Activated CD8-positive, alpha-beta memory T cell treated with anti-CD3 and anti-CD28 coated beads for 36 hours (primary cell): ENCODE results near the gene VWA1. TPM values are rescaled to one million over a fixed set of nuclear protein-coding genes. Genes with fewer than 3 reads are reported as not detected.
"Not testable (repeated sequence)": the region's sequence is repeated elsewhere in the genome, so short reads cannot be mapped to it uniquely, and the experiment has no call there.

ENCODE experiments used
- CTCF ChIA-PET: fragments of 350-600 bp; sonication (Branson Sonifier 250); formaldehyde crosslinking; loops from one replicate; lab custom pipeline; 2021; ENCODE audit warnings: antibody characterized with exemption; lab: Charles Lee
- POLR2A ChIA-PET: fragments of 350-600 bp; sonication (Branson Sonifier 250); formaldehyde crosslinking; loops from one replicate; lab custom pipeline; 2021; ENCODE audit warnings: antibody characterized with exemption; lab: Charles Lee
- total RNA-seq, 2 experiments: library from RNA; stranded (reverse); gene quantifications; one replicate each; pipeline ENCODE4 v1.2.3, GENCODE V29; 2021

The VWA1 gene
- total RNA-seq, 2 experiments from 2014 or later, result 0.89 to 1.2 TPM

GRCh38 chr1:1401457-1402010 lies 34.0 kb upstream of the VWA1 start:
- CTCF ChIA-PET, result interaction anchor here (0.5 kb wide), 1 partner anchor 24 kb away, joined by 3 read pairs; no protein-coding TSS in a partner anchor

DNA sequence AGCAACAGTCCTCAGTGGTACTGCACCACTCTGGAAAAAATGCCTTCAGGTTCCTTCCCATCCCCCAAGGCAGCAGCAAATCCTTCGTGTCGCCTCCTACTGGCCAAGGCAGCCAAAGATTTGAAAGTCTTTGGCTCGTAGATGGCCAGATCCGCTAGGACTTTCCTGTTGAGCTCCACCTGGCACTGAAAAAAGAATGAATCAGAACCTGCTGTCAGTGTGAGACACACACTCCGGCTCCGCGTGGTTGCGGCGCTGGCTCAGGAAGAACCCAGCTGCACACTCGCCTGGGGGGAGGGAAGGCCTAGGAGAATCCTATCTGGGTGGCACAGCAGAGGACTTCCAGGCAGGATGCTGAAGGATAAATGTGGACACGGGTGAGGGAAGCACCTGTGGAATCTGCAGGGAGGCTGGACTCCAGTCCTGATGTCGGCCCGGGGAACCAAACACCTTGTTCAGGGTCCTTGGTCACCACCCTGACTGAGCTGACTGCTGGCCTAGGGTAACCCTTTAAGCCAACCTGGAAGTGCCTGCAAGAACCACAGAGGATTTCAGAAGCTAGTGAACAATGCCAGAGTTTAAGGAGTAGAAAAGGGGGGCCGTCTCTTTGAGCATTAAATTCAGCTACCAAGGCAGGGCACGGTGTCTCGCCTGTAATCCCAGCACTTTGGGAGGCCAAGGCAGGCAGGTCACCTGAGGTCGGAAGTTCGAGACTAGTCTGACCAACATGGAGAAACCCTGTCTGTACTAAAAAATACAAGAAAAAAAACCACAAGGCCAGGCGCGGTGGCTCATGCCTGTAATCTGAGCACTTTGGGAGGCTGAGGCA lies 33.2 kb upstream of the VWA1 start:
- POLR2A ChIA-PET, result interaction anchor here (0.6 to 1.2 kb wide), 5 partner anchors 28 to 456 kb away, joined by 3 to 5 read pairs (median 3); partner anchors contain the start of gene AURKAIP1
- CTCF ChIA-PET, result interaction anchor here (0.9 kb wide), 1 partner anchor 32 kb away, joined by 3 read pairs; no protein-coding TSS in a partner anchor

More at GRCh38 chr1:1401457-1402010, 34.0 kb upstream of the VWA1 start:
- POLR2A ChIA-PET, result interaction anchor here (1.8 kb wide), 1 partner anchor 26 kb away, joined by 8 read pairs; the partner anchor contains the start of gene AURKAIP1

DNA sequence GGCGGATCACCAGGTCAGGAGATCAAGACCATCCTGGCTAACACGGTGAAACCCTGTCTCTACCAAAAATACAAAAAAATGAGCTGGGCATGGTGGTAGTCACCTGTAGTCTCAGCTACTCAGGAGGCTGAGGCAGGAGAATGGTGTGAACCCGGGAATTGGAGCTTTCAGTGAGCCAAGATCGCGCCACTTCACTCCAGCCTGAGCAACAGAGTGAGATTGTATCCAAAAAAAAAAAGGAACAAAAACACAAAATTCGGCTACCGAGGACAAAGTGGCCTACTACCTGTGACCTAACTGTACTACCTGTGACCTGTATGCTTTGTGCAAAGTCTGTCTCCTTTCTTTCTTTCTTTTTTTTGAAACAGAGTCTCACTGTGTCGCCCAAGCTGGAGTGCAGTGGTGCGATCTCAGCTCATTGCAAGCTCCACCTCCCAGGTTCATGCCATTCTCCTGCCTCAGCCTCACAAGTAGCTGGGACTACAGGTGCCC lies 32.5 kb upstream of the VWA1 start:
- POLR2A ChIA-PET, result interaction anchor here (0.6 to 1.2 kb wide), 4 partner anchors 28 to 456 kb away, joined by 3 to 4 read pairs (median 3); partner anchors contain the start of gene AURKAIP1
- CTCF ChIA-PET, result interaction anchor here (0.9 kb wide), 1 partner anchor 31 kb away, joined by 3 read pairs; no protein-coding TSS in a partner anchor

DNA sequence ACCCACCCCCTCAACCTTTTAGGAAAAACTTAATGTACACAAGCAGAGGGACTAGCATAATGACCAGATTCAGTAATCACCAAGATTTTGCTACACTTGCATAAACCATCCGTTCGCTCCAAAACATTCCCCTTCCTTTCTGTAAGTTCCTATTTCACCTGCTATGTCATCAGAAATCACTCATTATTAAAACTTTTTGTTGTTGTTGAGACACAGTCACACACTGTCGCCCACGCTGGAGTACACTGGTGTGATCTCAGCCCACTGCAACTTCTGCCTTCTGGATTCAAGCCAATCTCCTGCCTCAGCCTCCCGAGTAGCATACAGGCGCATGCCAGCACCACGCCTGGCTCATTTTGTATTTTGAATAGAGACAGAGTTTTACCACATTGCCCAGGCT lies 31.8 kb upstream of the VWA1 start:
- CTCF ChIA-PET, result no interaction called here
- POLR2A ChIA-PET, result no interaction called here

DNA sequence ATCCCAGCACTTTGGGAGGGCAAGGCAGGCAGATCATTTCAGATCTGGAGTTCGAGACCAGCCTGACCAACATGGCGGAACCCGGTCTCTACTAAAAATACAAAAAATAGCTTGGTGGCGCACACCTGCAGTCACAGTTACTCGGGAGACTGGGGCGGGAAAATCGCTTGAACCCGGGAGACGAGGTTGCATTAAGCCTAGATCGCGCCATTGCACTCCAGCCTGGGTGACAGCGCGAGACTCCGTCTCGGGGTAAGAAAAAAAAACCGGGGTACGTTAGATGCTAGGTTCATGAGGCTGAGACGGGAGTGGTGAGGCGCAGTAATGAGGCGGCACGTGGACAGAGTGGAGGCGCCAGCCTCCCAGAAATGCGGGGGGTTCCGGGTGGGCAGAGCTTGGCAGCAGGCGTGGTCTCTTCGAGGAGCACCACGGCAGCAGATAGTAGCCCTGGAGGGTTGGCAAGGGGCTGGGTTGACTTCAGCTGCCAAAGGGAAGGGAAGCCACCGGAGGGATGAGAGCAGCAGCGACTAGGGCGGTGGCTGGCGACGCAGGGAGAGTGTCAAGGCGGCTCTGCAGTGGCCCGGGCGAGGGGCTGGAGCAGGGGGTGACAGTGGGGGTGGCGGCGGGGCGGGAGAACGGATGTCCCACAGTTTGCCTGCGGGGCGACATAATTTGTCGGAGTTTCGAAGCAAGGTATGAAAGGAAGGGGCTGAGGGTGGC lies 29.2 kb upstream of the VWA1 start:
- POLR2A ChIA-PET, result interaction anchor here (1.9 to 2.3 kb wide), 2 partner anchors 7 to 31 kb away, joined by 11 to 16 read pairs; partner anchors contain the start of genes AURKAIP1 and CCNL2
- CTCF ChIA-PET, result interaction anchor here (0.8 to 2.3 kb wide), 5 partner anchors 8 to 98 kb away, joined by 3 to 7 read pairs (median 4); partner anchors contain the start of genes AURKAIP1 and CCNL2

DNA sequence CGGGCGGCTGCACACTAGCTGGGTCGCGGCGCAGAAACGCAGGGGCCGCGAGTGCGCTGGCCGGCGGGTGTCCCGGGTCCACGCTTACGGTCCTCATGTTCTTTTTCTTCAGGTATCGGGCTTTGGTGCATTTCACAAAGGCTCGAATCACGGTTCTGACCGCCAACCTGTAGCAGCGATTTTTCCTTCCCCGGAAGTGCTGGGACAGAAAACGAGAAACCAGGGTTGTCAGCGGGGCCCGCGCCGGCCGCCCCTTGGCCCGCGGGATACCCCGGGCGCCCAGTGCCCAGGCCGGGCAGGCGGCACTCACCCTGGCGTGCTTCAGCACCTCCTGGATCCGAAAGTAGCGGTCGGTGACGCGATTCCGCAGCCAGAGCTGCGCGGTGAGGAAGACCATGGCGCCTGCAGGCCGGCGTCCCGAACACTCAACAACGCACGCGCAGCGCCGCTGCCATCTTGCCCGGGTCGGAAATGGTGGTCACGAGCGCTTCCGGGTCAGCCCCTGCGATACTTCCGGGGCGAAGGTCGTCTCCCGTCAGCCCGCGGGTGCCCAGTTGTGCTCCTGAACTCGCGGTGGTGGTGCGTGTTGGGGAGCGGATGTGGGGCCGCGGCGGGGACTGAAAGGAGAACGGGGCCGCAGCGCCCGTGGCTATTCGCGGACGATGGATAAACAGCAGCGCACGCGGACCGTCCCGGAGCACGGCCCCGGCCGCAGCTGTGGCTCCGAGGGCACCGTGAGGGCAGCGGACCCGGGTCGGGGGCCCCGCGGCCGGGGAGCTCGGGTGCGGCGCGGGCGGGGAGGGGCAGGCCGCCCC lies 28.5 kb upstream of the VWA1 start, which contains the start of gene MRPL20:
Gene MRPL20, minus strand, starts transcription at position 473 of the 815 bp plus-strand sequence. Its CDS starts 76 bp downstream, at position 397.
- POLR2A ChIA-PET, result interaction anchor here (1.9 to 2.3 kb wide), 2 partner anchors 8 to 32 kb away, joined by 11 to 16 read pairs; partner anchors contain the start of genes AURKAIP1 and CCNL2
- CTCF ChIA-PET, result interaction anchor here (0.8 to 2.3 kb wide), 6 partner anchors 8 to 34 kb away, joined by 3 to 7 read pairs (median 4); partner anchors contain the start of genes AURKAIP1 and CCNL2

DNA sequence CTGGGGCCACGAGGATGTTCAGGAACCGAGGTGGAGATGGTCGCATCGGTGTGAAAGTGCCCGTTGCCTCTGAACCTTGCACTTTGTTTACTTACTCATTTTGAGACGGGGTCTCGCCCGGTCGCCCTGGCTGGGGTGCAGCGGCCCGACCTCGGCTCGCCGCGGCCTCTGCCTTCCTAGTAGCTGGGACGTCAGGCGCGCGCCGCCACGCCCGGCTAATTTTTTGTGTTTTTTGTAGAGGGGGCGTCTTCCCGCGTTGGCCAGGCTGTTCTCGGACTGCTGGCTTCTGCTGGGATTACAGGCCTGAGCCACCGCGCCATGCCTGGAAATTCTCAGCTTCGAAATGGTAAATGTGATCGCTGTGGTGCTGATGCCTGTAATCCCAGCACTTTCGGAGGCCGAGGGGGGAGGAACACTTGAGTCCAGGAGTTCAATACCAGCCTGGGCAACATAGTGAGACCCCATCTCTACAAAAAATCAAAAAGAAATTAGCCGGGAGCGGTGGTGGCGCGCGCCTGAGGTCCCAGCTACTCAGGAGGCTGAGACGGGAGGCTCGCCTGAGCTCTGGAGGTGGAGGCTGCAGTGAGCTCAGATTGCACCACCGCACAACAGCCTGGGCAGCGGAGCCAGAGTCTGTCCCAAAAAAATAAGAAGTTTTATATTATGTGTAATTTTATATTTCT lies 27.7 kb upstream of the VWA1 start:
- ChIA-PET POLR2A (interaction anchor here (1.9 to 2.3 kb wide), 2 partner anchors 9 to 33 kb away, joined by 11 to 16 read pairs; partner anchors contain the start of genes AURKAIP1 and CCNL2), CTCF (interaction anchor here (1.0 to 2.3 kb wide), 4 partner anchors 9 to 33 kb away, joined by 3 to 7 read pairs (median 5); partner anchors contain the start of genes AURKAIP1 and CCNL2)

DNA sequence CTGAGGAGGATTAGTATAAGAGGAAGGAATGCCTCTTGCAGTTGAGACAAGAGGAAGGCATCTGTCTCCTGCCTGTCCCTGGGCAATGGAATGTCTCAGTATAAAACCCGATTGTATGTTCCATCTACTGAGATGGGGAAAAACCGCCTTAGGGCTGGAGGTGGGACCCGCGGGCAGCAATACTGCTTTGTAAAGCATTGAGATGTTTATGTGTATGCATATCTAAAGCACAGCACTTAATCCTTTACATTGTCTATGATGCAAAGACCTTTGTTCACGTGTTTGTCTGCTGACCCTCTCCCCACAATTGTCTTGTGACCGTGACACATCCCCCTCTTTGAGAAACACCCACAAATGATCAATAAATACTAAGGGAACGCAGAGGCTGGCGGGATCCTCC lies 25.3 kb upstream of the VWA1 start:
- POLR2A ChIA-PET, CTCF ChIA-PET: not testable (repeated sequence)

DNA sequence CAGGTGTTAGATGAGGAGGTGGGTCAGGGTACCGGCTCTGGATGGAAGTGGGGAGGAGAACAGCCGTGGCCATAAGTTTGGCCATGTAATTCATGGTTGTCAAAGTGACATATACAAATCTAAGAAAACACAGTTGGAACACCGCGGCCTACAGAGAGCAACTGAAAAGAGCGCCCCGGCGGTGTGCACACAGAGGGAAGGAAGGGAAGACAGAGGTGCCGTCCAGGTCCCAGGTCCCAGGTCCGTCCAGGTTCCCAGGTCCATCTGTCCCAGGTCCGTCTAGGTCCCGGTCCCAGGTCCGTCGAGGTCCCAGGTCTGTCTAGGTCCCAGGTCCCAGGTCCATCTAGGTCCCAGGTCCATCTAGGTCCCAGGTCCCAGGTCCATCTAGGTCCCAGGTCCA lies 23.9 kb upstream of the VWA1 start:
- ChIA-PET CTCF (no interaction called here), POLR2A (no interaction called here)

- CTCF ChIA-PET, POLR2A ChIA-PET: not testable (repeated sequence)
Measured at GRCh38 chr1:1412311-1412902, 23.1 kb upstream of the VWA1 start.

DNA sequence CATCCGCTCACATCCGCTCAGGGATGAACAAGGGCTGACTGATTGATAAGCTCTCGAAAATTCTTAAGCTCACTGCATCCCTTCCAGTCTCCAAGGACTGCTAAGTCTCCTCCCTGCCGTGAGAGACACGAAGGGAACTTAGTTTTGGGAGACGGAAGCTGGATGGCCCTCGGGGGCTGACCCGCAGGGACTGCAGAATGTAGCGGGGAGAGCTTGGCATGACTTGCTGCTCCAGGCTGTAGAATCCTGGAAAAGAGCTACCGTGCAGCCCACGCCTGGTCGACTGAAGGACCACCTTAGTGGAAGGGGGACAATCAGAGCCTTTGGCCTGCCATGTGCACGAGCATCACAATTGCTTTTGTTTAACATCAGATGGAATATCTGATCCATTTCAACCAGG lies 19.7 kb upstream of the VWA1 start:
- POLR2A ChIA-PET, result no interaction called here
- CTCF ChIA-PET, result interaction anchor here (1.4 kb wide), 1 partner anchor 25 kb away, joined by 5 read pairs; no protein-coding TSS in a partner anchor

DNA sequence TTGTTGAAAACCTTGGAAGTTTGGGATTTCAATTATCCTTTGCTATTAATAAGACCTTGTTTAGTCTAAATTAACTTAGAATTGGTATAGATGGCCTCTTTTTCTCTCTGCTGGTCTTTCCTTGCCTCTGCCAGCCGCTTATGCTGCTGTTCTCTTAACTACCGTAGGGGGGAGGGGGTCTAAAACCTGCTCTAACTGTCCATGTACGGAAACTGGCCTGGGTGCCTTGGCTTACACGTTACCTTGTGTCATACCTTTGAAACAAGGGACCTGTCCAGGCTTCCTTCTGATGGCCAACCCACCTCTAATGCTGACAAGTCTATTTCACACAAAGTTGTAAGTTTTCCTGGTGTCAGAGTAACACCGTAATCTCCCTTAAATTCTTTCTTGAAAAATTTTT lies 18.1 kb upstream of the VWA1 start:
- CTCF ChIA-PET, result not testable (repeated sequence)

DNA sequence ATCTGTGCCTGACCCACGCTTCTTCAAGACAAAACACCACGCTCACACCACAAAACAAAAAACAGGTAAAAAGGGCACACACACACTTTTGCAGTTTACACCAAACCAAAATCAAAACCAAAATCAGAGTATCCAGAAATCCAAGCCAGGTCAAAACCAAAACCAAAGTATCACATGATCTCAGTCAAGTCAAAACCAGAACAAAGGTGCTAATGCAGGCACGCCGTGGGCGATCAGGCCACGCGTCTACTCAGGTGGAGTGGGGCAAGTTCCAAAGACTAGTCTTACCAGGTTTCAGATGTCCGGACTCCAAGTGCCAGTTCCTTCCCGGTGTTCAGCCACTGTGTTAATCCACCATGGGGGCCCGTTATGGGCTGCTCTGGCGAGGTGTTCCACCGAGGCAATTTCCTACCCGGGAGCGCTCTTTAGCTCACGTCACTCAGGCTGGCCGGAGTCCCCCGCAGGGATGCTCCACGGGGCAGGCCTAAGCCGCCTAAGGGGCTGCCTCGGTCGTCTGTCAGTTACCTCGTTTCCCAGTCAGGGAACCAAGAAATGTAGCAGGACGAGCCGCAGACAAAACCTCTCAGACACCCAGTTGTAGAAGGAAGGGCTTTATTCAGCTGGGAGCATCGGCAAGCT lies 17.5 kb upstream of the VWA1 start:
- POLR2A ChIA-PET, CTCF ChIA-PET: not testable (repeated sequence)

More for the DNA sequence above, 18.1 kb upstream of the VWA1 start:
- POLR2A ChIA-PET, result not testable (repeated sequence)

DNA sequence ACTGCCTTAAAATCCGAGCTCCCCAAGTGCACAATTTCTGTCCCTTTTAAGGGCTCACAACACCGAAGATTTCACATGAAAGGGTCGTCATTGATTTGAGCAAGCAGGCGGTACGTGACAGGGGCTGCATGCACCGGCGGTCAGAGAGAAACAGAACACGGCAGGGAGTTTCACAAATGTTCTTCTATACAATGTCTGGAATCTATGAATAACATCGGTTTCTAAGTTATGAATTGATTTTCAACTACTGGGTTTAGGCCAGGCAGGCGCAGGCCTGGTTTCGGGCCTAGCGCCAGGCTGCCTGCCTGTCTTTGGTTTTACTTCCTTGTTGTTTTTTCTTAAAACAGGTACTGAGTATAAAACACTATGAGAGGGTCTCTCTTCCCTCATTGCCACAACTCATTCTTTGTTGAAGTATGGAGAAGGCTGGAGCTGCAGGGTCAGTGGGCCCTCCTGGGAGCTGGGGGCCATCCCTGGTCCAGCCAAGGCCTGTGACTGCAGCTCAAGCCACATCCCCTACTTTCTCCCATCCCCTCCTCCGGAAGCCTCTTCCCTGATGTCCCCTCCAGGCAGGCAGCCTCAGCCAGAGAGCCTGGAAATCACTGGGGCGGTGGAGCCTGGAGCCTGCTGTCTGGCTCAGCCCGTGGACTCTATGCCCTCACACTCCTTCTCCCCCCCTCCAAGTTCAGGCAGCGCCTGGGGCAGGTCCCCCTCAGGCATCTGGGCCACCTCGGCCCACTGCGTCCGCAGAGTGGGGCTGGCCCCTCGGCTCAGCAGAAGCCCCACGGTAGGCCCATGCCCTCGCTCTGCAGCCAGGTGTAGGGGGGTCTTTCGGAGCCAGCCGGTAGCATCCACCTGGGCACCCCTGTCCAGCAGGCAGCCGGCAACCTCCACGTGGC lies 16.8 kb upstream of the VWA1 start:
- ChIA-PET POLR2A (no interaction called here), CTCF (no interaction called here)

DNA sequence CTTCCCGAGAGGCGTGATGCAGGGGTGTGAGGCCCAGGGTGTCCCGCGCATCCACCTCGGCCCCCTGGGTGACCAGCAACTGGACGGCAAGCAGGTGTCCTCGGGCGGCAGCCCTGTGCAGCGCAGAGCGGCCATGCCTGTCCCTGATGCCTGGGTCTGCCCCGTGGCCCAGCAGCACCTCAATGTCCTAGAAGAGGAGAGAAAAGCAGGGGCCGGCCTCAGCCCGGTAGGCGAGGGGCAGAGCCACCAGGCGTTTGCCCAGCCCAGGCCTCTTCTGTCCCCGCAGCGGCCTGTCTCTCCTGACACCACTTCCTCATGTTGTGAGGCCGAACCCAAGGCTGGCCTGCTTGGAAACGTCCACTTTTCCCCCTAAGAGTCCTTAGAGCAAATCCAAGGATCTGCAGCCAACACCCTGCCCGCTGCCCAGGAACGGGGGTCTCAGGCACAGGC lies 16.1 kb upstream of the VWA1 start:
- POLR2A ChIA-PET, result no interaction called here
- CTCF ChIA-PET, result no interaction called here
